Measurements from ENCODE around the gene PAX5. TPM values are rescaled to one million over a fixed set of nuclear protein-coding genes. Genes with fewer than 3 reads are reported as not detected.

Gene PAX5
- total RNA-seq, 2 donors from 2014 or later, result 0.61 to 1.8 TPM

GRCh38 chr9:36899406-36899805, 134.7 kb downstream of the PAX5 start:
- DNase-seq (ENCODE audit: low spot score in 2 of 2), result no peak
- ATAC-seq, result no peak
- no peaks in the 10 kb centered on the region for H3K9me3 Mint-ChIP-seq
- H3K36me3 Mint-ChIP-seq, result no peaks in the 10 kb centered on the region
- H3K27ac Mint-ChIP-seq, result peak overlapping the region in 1 of 2 donors; percentile 81

GRCh38 chr9:36898431-36899020, 135.5 kb downstream of the PAX5 start:
- Mint-ChIP-seq H3K27ac (no peak overlapping the region), H3K36me3 (no peaks in the 10 kb centered on the region), H3K9me3 (no peaks in the 10 kb centered on the region)
- DNase-seq (ENCODE audit: low spot score in 2 of 2) (peak in 1 of 2 donors; percentile 51), ATAC-seq (no peak)

- H3K27ac Mint-ChIP-seq, result no peak overlapping the region
- H3K36me3 Mint-ChIP-seq, result no peaks in the 10 kb centered on the region
- H3K9me3 Mint-ChIP-seq, result no peaks in the 10 kb centered on the region
- DNase-seq (ENCODE audit: low spot score in 2 of 2) (no peak), ATAC-seq (no peak)
Measured at GRCh38 chr9:36897478-36897877, 136.6 kb downstream of the PAX5 start.

GRCh38 chr9:36897019-36897418, 137.0 kb downstream of the PAX5 start:
- no peak for ATAC-seq
- no peak for DNase-seq (ENCODE audit: low spot score in 2 of 2)
- Mint-ChIP-seq H3K27ac (no peak overlapping the region), H3K36me3 (no peaks in the 10 kb centered on the region), H3K9me3 (no peaks in the 10 kb centered on the region)

GRCh38 chr9:36896296-36896695, 137.8 kb downstream of the PAX5 start:
- Mint-ChIP-seq H3K36me3 (no peaks in the 10 kb centered on the region), H3K9me3 (no peaks in the 10 kb centered on the region), H3K27ac (no peak overlapping the region)
- DNase-seq (ENCODE audit: low spot score in 2 of 2) (peak in 1 of 2 donors; percentile 37), ATAC-seq (no peak)

- Mint-ChIP-seq H3K36me3 (no peaks in the 10 kb centered on the region), H3K9me3 (no peaks in the 10 kb centered on the region), H3K27ac (no peak overlapping the region)
- peak in 1 of 2 donors; percentile 11 for DNase-seq (ENCODE audit: low spot score in 2 of 2)
- ATAC-seq, result no peak
Measured at GRCh38 chr9:36895744-36896260, 138.3 kb downstream of the PAX5 start.

GRCh38 chr9:36894695-36895310, 139.3 kb downstream of the PAX5 start:
- H3K36me3 Mint-ChIP-seq, result no peaks in the 10 kb centered on the region
- no peaks in the 10 kb centered on the region for H3K9me3 Mint-ChIP-seq
- no peak overlapping the region for H3K27ac Mint-ChIP-seq
- DNase-seq (ENCODE audit: low spot score in 2 of 2), result peak in 1 of 2 donors; percentile 43
- no peak for ATAC-seq

GRCh38 chr9:36893911-36894310, 140.2 kb downstream of the PAX5 start:
- H3K36me3 Mint-ChIP-seq, result no peaks in the 10 kb centered on the region
- no peak for ATAC-seq
- no peak overlapping the region for H3K27ac Mint-ChIP-seq
- H3K9me3 Mint-ChIP-seq, result no peaks in the 10 kb centered on the region
- peak in 1 of 2 donors; percentile 21 for DNase-seq (ENCODE audit: low spot score in 2 of 2)

- no peak for ATAC-seq
- no peaks in the 10 kb centered on the region for H3K9me3 Mint-ChIP-seq
- DNase-seq (ENCODE audit: low spot score in 2 of 2), result no peak
- no peak overlapping the region for H3K27ac Mint-ChIP-seq
- H3K36me3 Mint-ChIP-seq, result no peaks in the 10 kb centered on the region
Measured at GRCh38 chr9:36893184-36893583, 140.9 kb downstream of the PAX5 start.

- Mint-ChIP-seq H3K9me3 (no peaks in the 10 kb centered on the region), H3K27ac (no peak overlapping the region), H3K36me3 (no peaks in the 10 kb centered on the region)
- ATAC-seq (no peak), DNase-seq (ENCODE audit: low spot score in 2 of 2) (no peak)
Measured at GRCh38 chr9:36892279-36892678, 141.8 kb downstream of the PAX5 start.

GRCh38 chr9:36891341-36891811, 142.7 kb downstream of the PAX5 start:
- Mint-ChIP-seq H3K9me3 (no peaks in the 10 kb centered on the region), H3K36me3 (no peaks in the 10 kb centered on the region), H3K27ac (no peak overlapping the region)
- ATAC-seq (no peak), DNase-seq (ENCODE audit: low spot score in 2 of 2) (no peak)

GRCh38 chr9:36889844-36890243, 144.2 kb downstream of the PAX5 start:
- no peak for ATAC-seq
- H3K36me3 Mint-ChIP-seq, result no peaks in the 10 kb centered on the region
- H3K27ac Mint-ChIP-seq, result no peak overlapping the region
- no peak for DNase-seq (ENCODE audit: low spot score in 2 of 2)
- H3K9me3 Mint-ChIP-seq, result no peaks in the 10 kb centered on the region

GRCh38 chr9:36888551-36888950, 145.5 kb downstream of the PAX5 start:
- no peaks in the 10 kb centered on the region for H3K36me3 Mint-ChIP-seq
- no peaks in the 10 kb centered on the region for H3K9me3 Mint-ChIP-seq
- ATAC-seq (no peak), DNase-seq (ENCODE audit: low spot score in 2 of 2) (no peak)
- no peak overlapping the region for H3K27ac Mint-ChIP-seq

- Mint-ChIP-seq H3K9me3 (no peaks in the 10 kb centered on the region), H3K36me3 (no peaks in the 10 kb centered on the region), H3K27ac (no peak overlapping the region)
- DNase-seq (ENCODE audit: low spot score in 2 of 2), result no peak
- no peak for ATAC-seq
Measured at GRCh38 chr9:36884721-36885120, 149.3 kb downstream of the PAX5 start.

GRCh38 chr9:36882594-36882993, 151.5 kb downstream of the PAX5 start:
- H3K27ac Mint-ChIP-seq, result peak overlapping the region in 1 of 2 donors; percentile 84

GRCh38 chr9:36881743-36882441, 152.2 kb downstream of the PAX5 start:
- no peaks in the 10 kb centered on the region for H3K9me3 Mint-ChIP-seq

More at GRCh38 chr9:36882594-36882993, 151.5 kb downstream of the PAX5 start:
- Mint-ChIP-seq H3K36me3 (no peaks in the 10 kb centered on the region), H3K9me3 (no peaks in the 10 kb centered on the region)
- DNase-seq (ENCODE audit: low spot score in 2 of 2), result no peak
- no peak for ATAC-seq

GRCh38 chr9:36881316-36881715, 152.8 kb downstream of the PAX5 start:
- Mint-ChIP-seq H3K9me3 (no peaks in the 10 kb centered on the region), H3K36me3 (no peaks in the 10 kb centered on the region)

More at GRCh38 chr9:36881743-36882441, 152.2 kb downstream of the PAX5 start:
- Mint-ChIP-seq H3K27ac (no peak overlapping the region), H3K36me3 (no peaks in the 10 kb centered on the region)
- ATAC-seq (no peak), DNase-seq (ENCODE audit: low spot score in 2 of 2) (no peak)

More at GRCh38 chr9:36881316-36881715, 152.8 kb downstream of the PAX5 start:
- H3K27ac Mint-ChIP-seq, result no peak overlapping the region
- no peak for ATAC-seq
- no peak for DNase-seq (ENCODE audit: low spot score in 2 of 2)
